GM06990 (cell line): Measurements from ENCODE around the gene MED13L.
A peak's percentile ranks its signal among the peaks of the same experiment; 100 is the strongest.

ENCODE experiments used
- DNase-seq: peaks from one replicate; pipeline ENCODE4 v3.0.0-alpha.2; 2011; ENCODE audit not compliant: insufficient read length; ENCODE audit errors: extremely low read depth
- H3K27me3 ChIP-seq: replicated peaks from 2 replicates; pipeline ENCODE4 v1.6.0; 2011; ENCODE audit warnings: low read length; ENCODE audit not compliant: control insufficient read depth, insufficient read depth
- H3K36me3 ChIP-seq: 2 replicates; pipeline ENCODE4 v1.5.1; 2011; ENCODE audit warnings: low read length; ENCODE audit not compliant: control insufficient read depth, insufficient read depth
- H3K4me3 ChIP-seq: replicated peaks from 2 replicates; pipeline ENCODE4 v1.5.1; 2011; ENCODE audit warnings: low read depth, mild to moderate bottlenecking, control low read depth, low read length
- TF ChIP-seq, protein P1 (sequence below): IDR thresholded peaks from 2 replicates; pipeline ENCODE4 v1.5.1; 2011; ENCODE audit warnings: low read length, control low read depth, mild to moderate bottlenecking, inconsistent platforms; ENCODE audit not compliant: insufficient read depth, poor library complexity, severe bottlenecking

Gene MED13L

DNA sequence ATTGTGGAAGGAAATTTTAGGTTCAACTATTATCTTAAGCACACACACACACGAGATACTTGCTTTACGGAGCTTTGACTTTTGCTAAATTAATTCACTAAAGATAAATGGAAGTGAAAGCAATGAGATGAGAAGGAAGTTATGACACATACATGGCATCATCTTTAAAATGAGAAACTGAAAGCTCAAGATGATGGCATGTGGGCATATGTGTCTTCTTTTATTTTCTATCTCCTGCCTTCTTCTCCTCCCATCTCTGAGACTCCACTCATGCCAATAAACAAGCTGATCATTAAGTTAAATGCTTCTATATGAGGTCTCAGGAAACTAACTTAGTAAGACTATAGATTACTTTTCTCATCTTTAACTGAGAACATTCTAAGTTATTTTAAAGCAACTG lies 216.7 kb downstream of the MED13L start:
- H3K4me3 ChIP-seq, result no peak overlapping the region
- no peaks in the 10 kb centered on the region for H3K36me3 ChIP-seq
- DNase-seq, result peak; percentile 60
- no peaks in the 10 kb centered on the region for H3K27me3 ChIP-seq
- TF ChIP-seq, protein P1, sequence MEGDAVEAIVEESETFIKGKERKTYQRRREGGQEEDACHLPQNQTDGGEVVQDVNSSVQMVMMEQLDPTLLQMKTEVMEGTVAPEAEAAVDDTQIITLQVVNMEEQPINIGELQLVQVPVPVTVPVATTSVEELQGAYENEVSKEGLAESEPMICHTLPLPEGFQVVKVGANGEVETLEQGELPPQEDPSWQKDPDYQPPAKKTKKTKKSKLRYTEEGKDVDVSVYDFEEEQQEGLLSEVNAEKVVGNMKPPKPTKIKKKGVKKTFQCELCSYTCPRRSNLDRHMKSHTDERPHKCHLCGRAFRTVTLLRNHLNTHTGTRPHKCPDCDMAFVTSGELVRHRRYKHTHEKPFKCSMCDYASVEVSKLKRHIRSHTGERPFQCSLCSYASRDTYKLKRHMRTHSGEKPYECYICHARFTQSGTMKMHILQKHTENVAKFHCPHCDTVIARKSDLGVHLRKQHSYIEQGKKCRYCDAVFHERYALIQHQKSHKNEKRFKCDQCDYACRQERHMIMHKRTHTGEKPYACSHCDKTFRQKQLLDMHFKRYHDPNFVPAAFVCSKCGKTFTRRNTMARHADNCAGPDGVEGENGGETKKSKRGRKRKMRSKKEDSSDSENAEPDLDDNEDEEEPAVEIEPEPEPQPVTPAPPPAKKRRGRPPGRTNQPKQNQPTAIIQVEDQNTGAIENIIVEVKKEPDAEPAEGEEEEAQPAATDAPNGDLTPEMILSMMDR, result no peak

DNA sequence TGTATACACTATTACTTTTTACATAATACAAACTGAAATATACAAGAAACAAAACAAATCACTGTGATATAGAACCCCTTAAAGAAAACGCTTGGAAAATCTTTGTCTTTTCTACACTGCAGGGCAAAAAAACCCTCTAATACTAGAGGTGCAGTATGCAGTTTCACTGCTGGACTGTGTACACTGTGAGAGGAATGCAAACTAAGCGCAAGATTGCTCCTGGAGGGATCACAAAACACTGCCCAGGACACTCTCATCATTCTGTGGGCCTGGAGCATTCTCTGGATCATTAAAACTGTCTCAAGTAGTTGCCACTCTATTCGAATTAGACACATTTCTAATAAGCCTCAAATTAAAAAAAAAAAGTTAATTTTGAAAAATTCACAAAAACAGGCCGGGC lies 217.6 kb downstream of the MED13L start:
- H3K36me3 ChIP-seq, result no peaks in the 10 kb centered on the region
- DNase-seq, result no peak
- H3K4me3 ChIP-seq, result no peak overlapping the region
- TF ChIP-seq, protein P1, result no peak
- H3K27me3 ChIP-seq, result no peaks in the 10 kb centered on the region

DNA sequence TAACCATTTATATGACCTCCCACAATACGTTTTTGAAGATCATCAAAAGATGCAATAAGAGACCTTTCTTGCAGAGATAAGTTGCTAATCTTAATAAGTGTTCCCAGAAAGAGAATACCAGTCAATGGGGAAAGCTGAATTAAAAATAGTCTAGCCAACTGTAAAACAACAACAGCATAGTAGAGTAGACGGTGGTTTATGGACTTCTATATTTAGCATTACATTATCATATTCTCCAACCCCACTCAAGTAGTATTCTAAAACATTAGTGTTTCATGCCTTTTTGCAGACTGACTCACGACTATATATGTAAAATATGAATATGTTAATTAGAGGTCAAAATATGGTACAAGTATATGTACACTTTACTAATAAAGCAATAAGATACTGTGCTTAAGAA lies 218.9 kb downstream of the MED13L start:
- Histone ChIP-seq H3K4me3 (no peak overlapping the region), H3K36me3 (no peaks in the 10 kb centered on the region), H3K27me3 (no peaks in the 10 kb centered on the region)
- TF ChIP-seq, protein P1, result no peak
- no peak for DNase-seq

DNA sequence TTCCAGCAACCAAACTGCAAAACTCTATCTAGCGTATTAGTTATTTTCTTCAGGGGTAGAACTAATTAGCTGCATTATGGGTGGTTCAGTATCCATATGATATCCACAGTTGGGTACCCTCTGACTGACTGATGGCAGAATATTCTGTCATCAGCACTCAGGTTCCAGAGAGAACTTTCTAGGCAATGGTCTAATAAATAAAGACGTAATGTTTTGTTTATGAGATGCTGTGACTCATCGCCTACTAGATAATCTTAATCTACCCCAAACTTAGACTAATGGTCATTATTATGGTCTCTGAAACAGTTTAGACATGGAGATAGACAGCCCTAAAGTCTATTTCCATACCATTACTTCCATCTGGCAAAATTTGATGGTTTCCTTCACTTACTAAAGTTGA lies 220.1 kb downstream of the MED13L start:
- Histone ChIP-seq H3K36me3 (no peaks in the 10 kb centered on the region), H3K4me3 (no peak overlapping the region)

DNA sequence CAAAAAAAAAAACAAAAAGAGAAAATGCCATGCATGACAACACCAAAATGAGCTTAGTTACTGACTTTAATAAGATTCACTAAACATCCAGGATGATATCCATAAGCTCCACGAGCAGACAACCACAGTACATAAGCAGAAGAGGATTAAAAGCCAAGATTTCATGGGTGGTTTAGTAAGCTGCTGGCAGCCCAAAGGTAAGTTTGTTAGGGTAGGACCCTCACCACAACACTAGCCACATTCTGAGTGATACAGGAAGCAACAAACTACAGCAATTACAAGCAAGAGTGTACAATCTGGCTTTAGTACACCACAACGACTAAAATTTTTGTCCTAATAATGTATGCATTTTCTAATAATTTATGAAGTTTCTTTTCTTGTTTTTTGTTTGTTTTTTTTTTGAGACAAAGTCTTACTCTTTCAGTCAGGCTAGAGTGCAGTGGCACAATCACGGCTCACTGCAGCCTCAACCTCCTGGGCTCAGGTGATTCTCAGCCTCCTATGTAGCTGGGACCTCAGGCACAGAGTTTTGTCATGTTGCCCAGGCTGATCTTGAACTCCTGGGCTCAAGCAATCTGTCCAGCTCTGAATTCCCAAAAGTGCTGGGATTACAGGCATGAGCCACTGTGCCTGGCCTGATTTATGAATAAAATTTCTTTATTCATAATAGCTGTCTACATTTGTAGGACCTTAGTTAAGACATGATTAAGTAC lies 221.4 kb downstream of the MED13L start:
- H3K4me3 ChIP-seq, result no peak overlapping the region
- H3K36me3 ChIP-seq, result no peaks in the 10 kb centered on the region
- DNase-seq, result no peak
- TF ChIP-seq, protein P1, result no peak
- no peaks in the 10 kb centered on the region for H3K27me3 ChIP-seq

More for the DNA sequence above, 220.1 kb downstream of the MED13L start:
- DNase-seq, result no peak
- no peaks in the 10 kb centered on the region for H3K27me3 ChIP-seq
- TF ChIP-seq, protein P1, result no peak

DNA sequence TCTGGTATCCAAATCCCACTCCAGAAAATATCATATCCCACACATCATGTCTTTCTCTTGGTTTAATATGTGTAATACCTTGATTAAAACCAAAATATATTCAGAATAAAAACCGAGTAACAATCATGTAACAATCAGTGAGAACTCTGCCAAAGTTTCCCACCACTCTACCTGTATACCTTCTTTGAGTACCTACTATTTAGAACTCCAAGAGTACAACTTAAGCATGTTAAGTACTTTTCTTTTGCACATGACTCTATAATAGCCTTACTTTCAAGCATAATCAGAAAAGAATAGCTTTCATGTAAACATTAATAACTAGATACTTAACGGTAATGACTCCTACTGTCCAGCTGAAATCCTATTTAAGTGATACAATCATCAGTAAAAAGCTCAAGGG lies 223.2 kb downstream of the MED13L start:
- H3K36me3 ChIP-seq, result no peaks in the 10 kb centered on the region
- no peak overlapping the region for H3K4me3 ChIP-seq
- H3K27me3 ChIP-seq, result no peaks in the 10 kb centered on the region
- DNase-seq, result no peak
- TF ChIP-seq, protein P1, result no peak
